Peyer's patch (tissue), 4 donors: Measurements from ENCODE around the gene TNFRSF21.

Experiments
- CTCF ChIP-seq, 6 experiments: fragments of 450-650 bp in 4 of 6; fragments of 200-600 bp in 2 of 6; sonication (generic) in 1 of 6; IDR thresholded peaks; one replicate each; pipeline ENCODE4 v1.5.1; 2017 to 2019; ENCODE audit warnings: antibody characterized with exemption in 6 of 6, mild to moderate bottlenecking in 3 of 6, moderate library complexity in 1 of 6
- POLR2A ChIP-seq, 2 donors: fragments of 450-650 bp; IDR thresholded peaks; one replicate each; pipeline ENCODE4 v1.5.1; 2017; ENCODE audit warnings: antibody characterized with exemption in 2 of 2, mild to moderate bottlenecking in 2 of 2, moderate library complexity in 2 of 2

GRCh38 chr6:47187893-47188587 lies 121.7 kb downstream of the TNFRSF21 start:
- TF ChIP-seq POLR2A (IDR thresholded peaks at IDR 0.05) (no peak), CTCF (IDR thresholded peaks at IDR 0.05) (no peak)
